Tibial artery (tissue), 4 donors: Measurements from ENCODE around the gene TMEM120B.

Experiments
- DNase-seq, 2 donors: peaks; one replicate each; pipeline ENCODE4 v3.0.0-alpha.2; 2019
- H3K27ac ChIP-seq, 2 donors: fragments of 200-600 bp; sonication (generic) in 1 of 2; 1 replicate in 1 of 2; 2 replicates in 1 of 2; pipeline ENCODE4 v1.5.1; 2018 to 2019; ENCODE audit warnings: mild to moderate bottlenecking in 1 of 2
- H3K27me3 ChIP-seq, 2 donors: fragments of 200-600 bp; sonication (generic) in 1 of 2; one replicate each; pipeline versions ENCODE4 v1.5.1 to v1.6.0; 2016 to 2019
- H3K36me3 ChIP-seq, 3 donors: fragments of 200-600 bp; sonication (generic) in 2 of 3; one replicate each; pipeline ENCODE4 v1.5.1; 2016 to 2019; ENCODE audit warnings: mild to moderate bottlenecking in 2 of 3
- H3K4me1 ChIP-seq, 4 donors: fragments of 200-600 bp; sonication (generic) in 2 of 4; 1 replicate in 3 of 4; 2 replicates in 1 of 4; pipeline ENCODE4 v1.5.1; 2016 to 2019
- H3K4me3 ChIP-seq, 2 donors: fragments of 200-600 bp; sonication (generic) in 1 of 2; 1 replicate in 1 of 2; 2 replicates in 1 of 2; pipeline ENCODE4 v1.5.1; 2018 to 2019; ENCODE audit warnings: mild to moderate bottlenecking in 2 of 2
- H3K9me3 ChIP-seq, 3 donors: fragments of 200-600 bp; sonication (generic) in 1 of 3; one replicate each; pipeline ENCODE4 v1.5.1; 2016 to 2019
- intact Hi-C: fragments of 100-400 bp; cut with DNase I; formaldehyde crosslinking; loops from one replicate; pipeline ENCODE4 v1.15.0; 2023; ENCODE audit warnings: low total_unique reads
- TF ChIP-seq, protein P1 (sequence below), 2 experiments: fragments of 200-600 bp in 1 of 2; fragments of 450-650 bp in 1 of 2; IDR thresholded peaks; one replicate each; pipeline ENCODE4 v1.5.1; 2017 to 2019; ENCODE audit warnings: antibody characterized with exemption in 2 of 2, mild to moderate bottlenecking in 1 of 2, moderate library complexity in 1 of 2

The TMEM120B gene

DNA sequence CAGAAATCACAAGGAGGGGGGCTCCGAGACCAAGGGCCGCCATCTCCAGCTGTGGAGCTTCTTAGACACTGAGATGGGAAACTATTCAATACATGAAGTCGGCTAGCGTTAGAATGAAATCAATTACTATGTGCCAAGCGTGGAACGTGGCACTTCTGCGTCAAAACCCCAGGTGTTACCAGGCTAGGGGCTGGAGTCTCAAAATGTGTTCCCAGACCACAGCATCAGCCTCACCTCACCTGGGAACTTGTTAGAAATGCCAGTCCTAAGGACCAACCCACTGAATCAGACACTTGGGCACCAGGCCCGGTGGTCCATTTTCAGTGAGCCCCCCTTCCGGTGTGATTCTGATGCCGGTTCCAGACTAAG is 86.2 kb downstream of the TMEM120B start:
- Histone ChIP-seq H3K36me3 (peaks cover 0 to 18% (median 4%) of the 10 kb centered on the region in 3 donors), H3K27me3 (no peaks in the 10 kb centered on the region), H3K27ac (peak overlapping the region; percentile 100), H3K4me1 (peaks cover 0 to 56% (median 50%) of the 10 kb centered on the region in 4 donors), H3K9me3 (no peaks in the 10 kb centered on the region), H3K4me3 (peak overlapping the region; percentile 90 to 91)
- intact Hi-C loops = no loop called here
- DNase-seq = no peak
- TF ChIP-seq, protein P1, sequence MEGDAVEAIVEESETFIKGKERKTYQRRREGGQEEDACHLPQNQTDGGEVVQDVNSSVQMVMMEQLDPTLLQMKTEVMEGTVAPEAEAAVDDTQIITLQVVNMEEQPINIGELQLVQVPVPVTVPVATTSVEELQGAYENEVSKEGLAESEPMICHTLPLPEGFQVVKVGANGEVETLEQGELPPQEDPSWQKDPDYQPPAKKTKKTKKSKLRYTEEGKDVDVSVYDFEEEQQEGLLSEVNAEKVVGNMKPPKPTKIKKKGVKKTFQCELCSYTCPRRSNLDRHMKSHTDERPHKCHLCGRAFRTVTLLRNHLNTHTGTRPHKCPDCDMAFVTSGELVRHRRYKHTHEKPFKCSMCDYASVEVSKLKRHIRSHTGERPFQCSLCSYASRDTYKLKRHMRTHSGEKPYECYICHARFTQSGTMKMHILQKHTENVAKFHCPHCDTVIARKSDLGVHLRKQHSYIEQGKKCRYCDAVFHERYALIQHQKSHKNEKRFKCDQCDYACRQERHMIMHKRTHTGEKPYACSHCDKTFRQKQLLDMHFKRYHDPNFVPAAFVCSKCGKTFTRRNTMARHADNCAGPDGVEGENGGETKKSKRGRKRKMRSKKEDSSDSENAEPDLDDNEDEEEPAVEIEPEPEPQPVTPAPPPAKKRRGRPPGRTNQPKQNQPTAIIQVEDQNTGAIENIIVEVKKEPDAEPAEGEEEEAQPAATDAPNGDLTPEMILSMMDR (IDR thresholded peaks at IDR 0.05) = no peak

DNA sequence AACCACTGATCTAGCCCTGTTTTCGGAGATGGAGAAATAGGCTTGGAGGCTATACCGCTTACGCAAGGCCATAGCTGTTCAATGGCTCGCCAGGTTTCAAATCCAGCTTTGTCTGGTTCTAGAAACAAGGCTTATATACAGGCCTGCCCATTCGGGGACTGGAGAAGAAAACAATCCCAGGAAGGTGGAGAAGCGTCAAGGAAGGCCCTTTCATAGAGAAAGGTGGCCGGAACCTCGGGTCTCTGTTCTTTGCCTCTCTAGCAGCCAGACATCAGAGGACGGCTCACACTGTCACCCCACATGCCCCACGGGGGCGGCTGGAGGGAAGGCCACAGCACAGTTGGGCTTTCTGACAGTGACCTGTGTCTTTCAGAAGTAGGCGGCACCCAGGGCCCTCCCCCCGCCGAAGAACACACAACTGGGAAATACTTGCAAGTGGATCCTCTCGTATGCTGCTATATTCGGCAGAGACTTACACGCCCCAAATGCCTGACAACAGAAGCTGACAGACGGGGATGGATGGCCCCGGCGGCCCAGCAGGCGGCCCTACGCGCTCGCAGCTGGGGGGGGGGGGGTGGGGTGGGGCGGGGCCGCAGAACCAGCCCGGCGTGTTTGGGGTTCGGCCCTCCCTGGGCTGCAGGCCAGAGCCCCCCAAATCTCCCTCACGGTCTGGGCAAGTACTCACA is 86.7 kb downstream of the TMEM120B start:
- H3K4me1 ChIP-seq = peaks cover 0 to 52% (median 45%) of the 10 kb centered on the region in 4 donors
- peak overlapping the region; percentile 90 to 91 for H3K4me3 ChIP-seq
- DNase-seq = peak; percentile 83 to 91
- no peaks in the 10 kb centered on the region for H3K27me3 ChIP-seq
- H3K9me3 ChIP-seq = no peaks in the 10 kb centered on the region
- TF ChIP-seq, protein P1 (IDR thresholded peaks at IDR 0.05) = no peak
- peaks cover 0 to 18% (median 4%) of the 10 kb centered on the region in 3 donors for H3K36me3 ChIP-seq
- intact Hi-C loops = no loop called here
- H3K27ac ChIP-seq = peak overlapping the region; percentile 100

DNA sequence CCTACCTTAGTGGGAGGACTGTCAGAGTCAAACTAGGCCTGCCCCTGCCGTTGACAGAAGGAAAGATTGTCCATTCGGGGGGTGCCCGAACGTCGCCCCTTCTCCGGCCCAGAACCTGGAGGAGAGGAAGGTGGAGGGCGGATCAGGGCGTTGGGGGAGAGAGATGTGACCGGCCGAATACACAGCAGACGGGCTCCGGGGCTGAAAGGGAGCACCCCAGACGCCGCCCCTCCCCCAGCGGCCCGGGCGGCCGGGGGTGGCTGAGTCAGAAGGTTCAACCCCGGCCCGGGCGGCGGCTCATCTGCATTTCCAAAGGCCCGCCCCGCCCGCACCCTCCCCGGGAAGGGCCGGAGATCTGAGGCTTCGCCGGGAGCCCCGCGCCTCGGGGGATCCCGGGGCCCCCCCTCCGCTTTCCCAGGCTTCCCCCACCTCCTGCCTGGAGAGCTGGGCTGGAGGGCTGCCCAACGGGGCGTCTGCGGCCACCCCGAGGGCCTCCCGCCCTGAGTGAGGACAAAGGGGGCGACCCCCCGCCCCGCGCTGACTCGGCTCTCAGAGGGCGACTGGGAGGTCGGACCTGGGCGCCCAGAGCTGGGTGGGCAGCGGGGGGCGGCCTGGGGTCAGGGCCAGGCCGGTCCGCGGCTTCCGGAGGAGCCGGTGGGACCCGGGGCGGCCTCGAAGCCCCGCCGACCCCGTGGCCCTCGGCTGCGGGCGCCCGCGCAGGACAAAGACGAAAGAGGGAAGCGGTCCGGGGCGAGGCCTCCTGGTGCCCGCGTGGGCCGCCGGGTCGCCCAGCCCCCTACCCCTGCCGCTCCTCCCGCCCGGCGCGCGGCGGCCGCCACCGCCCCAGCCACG is 87.5 kb downstream of the TMEM120B start:
- peak overlapping the region; percentile 100 for H3K27ac ChIP-seq
- TF ChIP-seq, protein P1 (IDR thresholded peaks at IDR 0.05) = no peak
- H3K27me3 ChIP-seq = no peaks in the 10 kb centered on the region
- peaks cover 0 to 48% (median 39%) of the 10 kb centered on the region in 4 donors for H3K4me1 ChIP-seq
- peak overlapping the region; percentile 90 to 91 for H3K4me3 ChIP-seq
- intact Hi-C loops = no loop called here
- H3K36me3 ChIP-seq = peaks cover 0 to 18% (median 4%) of the 10 kb centered on the region in 3 donors
- peak; percentile 94 to 96 for DNase-seq
- H3K9me3 ChIP-seq = no peaks in the 10 kb centered on the region

DNA sequence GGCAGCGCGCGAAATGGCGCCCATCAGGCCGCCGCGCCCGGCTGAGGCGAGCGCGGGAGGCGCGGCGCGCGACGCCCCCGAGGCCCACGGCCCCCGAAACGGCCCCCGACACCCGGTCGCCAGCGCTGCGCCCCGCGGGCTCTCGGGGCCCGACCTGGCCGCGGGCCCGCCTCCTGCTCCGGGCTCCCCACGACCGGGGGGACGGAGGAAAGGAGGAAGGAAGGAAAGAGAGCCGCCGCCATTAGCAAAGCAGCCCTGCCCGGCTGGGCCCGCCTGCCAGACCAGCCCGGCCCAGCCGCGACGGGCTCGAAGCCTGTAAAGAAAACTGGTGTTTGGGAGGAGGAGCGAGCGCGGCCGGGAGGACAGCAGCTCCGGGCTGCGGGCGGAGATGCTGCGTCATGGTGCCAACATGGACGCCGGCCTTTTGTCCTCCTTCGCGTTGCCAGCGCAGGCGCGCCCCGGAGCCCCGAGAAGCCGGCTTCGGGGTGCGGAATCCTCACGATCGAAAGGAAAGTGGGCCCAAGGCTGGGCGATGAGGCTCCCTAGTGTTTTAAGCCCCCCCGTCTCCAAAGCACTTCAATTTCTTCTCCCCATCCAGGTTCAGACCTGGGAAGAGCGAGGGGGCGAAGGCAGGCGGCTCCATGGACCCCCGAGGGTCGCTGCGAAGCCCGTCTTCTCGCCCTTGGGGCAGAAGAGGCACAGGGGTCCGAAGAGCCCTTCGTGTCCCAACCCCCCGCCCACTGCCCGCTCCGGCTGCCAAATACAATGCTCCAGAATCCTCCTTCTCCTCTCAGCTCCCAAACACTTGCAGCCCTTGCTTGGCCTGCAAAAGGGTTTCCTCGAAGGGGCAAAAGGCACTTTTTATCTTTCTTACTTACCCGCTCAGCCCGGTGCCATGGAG is 88.4 kb downstream of the TMEM120B start:
- TF ChIP-seq, protein P1 (IDR thresholded peaks at IDR 0.05) = no peak
- peak overlapping the region; percentile 90 to 91 for H3K4me3 ChIP-seq
- H3K9me3 ChIP-seq = no peaks in the 10 kb centered on the region
- DNase-seq = peak; percentile 76 to 89
- peaks cover 0 to 9% (median 0%) of the 10 kb centered on the region in 3 donors for H3K36me3 ChIP-seq
- peak overlapping the region; percentile 100 for H3K27ac ChIP-seq
- H3K4me1 ChIP-seq = peaks cover 0 to 42% (median 35%) of the 10 kb centered on the region in 4 donors
- H3K27me3 ChIP-seq = no peaks in the 10 kb centered on the region
- intact Hi-C loops = no loop called here
